HepG2 (cell line): ENCODE results near the gene LST1. TPM values are rescaled to one million over a fixed set of nuclear protein-coding genes. Genes with fewer than 3 reads are reported as not detected.

Source experiments
- ELF1 ChIP-seq: sonication (generic); formaldehyde crosslinking; IDR thresholded peaks from 2 replicates; pipeline ENCODE4 v1.4.0; 2020; ENCODE audit warnings: missing genetic modification reagents
- ERF ChIP-seq: IDR thresholded peaks from 2 replicates; pipeline ENCODE4 v1.6.1; 2018; ENCODE audit warnings: missing biosample characterization, missing genetic modification reagents
- ESRRA ChIP-seq: sonication (generic); formaldehyde crosslinking; IDR thresholded peaks from 2 replicates; pipeline ENCODE4 v1.5.1; 2020; ENCODE audit warnings: mild to moderate bottlenecking, low read depth, missing genetic modification reagents
- ETV5 ChIP-seq: IDR thresholded peaks from 2 replicates; pipeline ENCODE4 v1.6.1; 2018; ENCODE audit warnings: missing biosample characterization, missing genetic modification reagents, inconsistent platforms, borderline replicate concordance
- GTF2F1 ChIP-seq: fragments of 150-350 bp; IDR thresholded peaks from 2 replicates; pipeline ENCODE4 v1.6.1; 2014; ENCODE audit warnings: low read length
- IKZF5 ChIP-seq: IDR thresholded peaks from 2 replicates; pipeline ENCODE4 v1.6.1; 2018; ENCODE audit warnings: missing genetic modification reagents, mild to moderate bottlenecking, missing compliant biosample characterization
- JUN ChIP-seq: sonication (generic); formaldehyde crosslinking; IDR thresholded peaks from 2 replicates; pipeline ENCODE4 v1.4.0; 2020; ENCODE audit warnings: mild to moderate bottlenecking, missing genetic modification reagents
- KLF11 ChIP-seq: IDR thresholded peaks from 2 replicates; pipeline ENCODE4 v1.6.1; 2016; ENCODE audit warnings: missing compliant biosample characterization
- MIER3 ChIP-seq: IDR thresholded peaks from 2 replicates; pipeline ENCODE4 v1.6.1; 2016; ENCODE audit warnings: missing compliant biosample characterization, borderline replicate concordance
- MXD3 ChIP-seq: IDR thresholded peaks from 2 replicates; pipeline ENCODE4 v1.6.1; 2016; ENCODE audit warnings: mild to moderate bottlenecking, missing biosample characterization, missing genetic modification reagents
- RFX1 ChIP-seq: fragments of 450-650 bp; IDR thresholded peaks from 2 replicates; pipeline ENCODE4 v1.6.1; 2017
- SMAD1 ChIP-seq: sonication (generic); formaldehyde crosslinking; IDR thresholded peaks from 2 replicates; pipeline ENCODE4 v1.4.0; 2020; ENCODE audit warnings: missing genetic modification reagents, low read depth, mild to moderate bottlenecking, borderline replicate concordance
- SPEN ChIP-seq: sonication (generic); formaldehyde crosslinking; IDR thresholded peaks from 2 replicates; pipeline ENCODE4 v1.5.1; 2020; ENCODE audit warnings: low read depth, mild to moderate bottlenecking, missing genetic modification reagents
- SRSF1 ChIP-seq: fragments of 200-400 bp; formaldehyde crosslinking; optimal IDR thresholded peaks from 2 replicates; pipeline ENCODE3; 2017; ENCODE audit warnings: mild to moderate bottlenecking, low read depth, low read length, moderate library complexity
- TBX2 ChIP-seq: sonication (generic); formaldehyde crosslinking; IDR thresholded peaks from 2 replicates; pipeline ENCODE4 v1.5.0; 2020; ENCODE audit warnings: missing genetic modification reagents, mild to moderate bottlenecking, borderline replicate concordance
- TCF12 ChIP-seq, 2 experiments: fragments of 450-650 bp in 1 of 2; sonication (generic) in 1 of 2; formaldehyde crosslinking in 1 of 2; IDR thresholded peaks; 2 replicates each; pipeline versions ENCODE4 v1.6.1 to v1.8.0; 2017 to 2022; ENCODE audit warnings: antibody characterized with exemption in 1 of 2, mild to moderate bottlenecking in 1 of 2, missing genetic modification reagents in 1 of 2, moderate library complexity in 1 of 2
- TRAFD1 ChIP-seq: sonication (generic); formaldehyde crosslinking; IDR thresholded peaks from 2 replicates; pipeline ENCODE4 v1.5.1; 2020; ENCODE audit warnings: missing genetic modification reagents, mild to moderate bottlenecking, borderline replicate concordance
- TRIM24 ChIP-seq: sonication (generic); formaldehyde crosslinking; IDR thresholded peaks from 2 replicates; pipeline ENCODE4 v1.8.0; 2022; ENCODE audit warnings: mild to moderate bottlenecking, missing genetic modification reagents
- YEATS4 ChIP-seq: sonication (generic); formaldehyde crosslinking; IDR thresholded peaks from 2 replicates; pipeline ENCODE4 v1.4.0; 2020; ENCODE audit warnings: missing genetic modification reagents, borderline replicate concordance
- ZMAT5 ChIP-seq: sonication (generic); formaldehyde crosslinking; IDR thresholded peaks from 2 replicates; pipeline ENCODE4 v1.5.0; 2020; ENCODE audit warnings: mild to moderate bottlenecking, low read depth, missing genetic modification reagents, borderline replicate concordance
- ZNF232 ChIP-seq: sonication (generic); formaldehyde crosslinking; IDR thresholded peaks from 2 replicates; pipeline ENCODE4 v1.4.0; 2020; ENCODE audit warnings: missing genetic modification reagents, borderline replicate concordance
- ZNF274 ChIP-seq: sonication (generic); formaldehyde crosslinking; IDR thresholded peaks from 2 replicates; pipeline ENCODE4 v1.5.1; 2020; ENCODE audit warnings: mild to moderate bottlenecking, missing genetic modification reagents
- ZNF362 ChIP-seq: sonication (generic); formaldehyde crosslinking; IDR thresholded peaks from 2 replicates; pipeline ENCODE4 v1.4.0; 2020; ENCODE audit warnings: missing genetic modification reagents, mild to moderate bottlenecking, borderline replicate concordance
- ZNF552 ChIP-seq: sonication (generic); formaldehyde crosslinking; IDR thresholded peaks from 2 replicates; pipeline ENCODE4 v1.9.0; 2022; ENCODE audit warnings: missing genetic modification reagents, mild to moderate bottlenecking, borderline replicate concordance
- ZNF605 ChIP-seq: sonication (generic); formaldehyde crosslinking; IDR thresholded peaks from 2 replicates; pipeline ENCODE4 v1.8.0; 2022; ENCODE audit warnings: mild to moderate bottlenecking, missing genetic modification reagents
- ZSCAN25 ChIP-seq: sonication (generic); formaldehyde crosslinking; IDR thresholded peaks from 2 replicates; pipeline ENCODE4 v1.8.0; 2022; ENCODE audit warnings: mild to moderate bottlenecking, missing genetic modification reagents
- polyA plus RNA-seq, 8 experiments: library from polyadenylated mRNA; depleted of rRNA in 3 of 8; stranded (reverse) in 7 of 8; unstranded in 1 of 8; fragments of >200 nt; fragmentation: Illumina TruSeq in 4 of 8; extraction: Trizol in 4 of 8; gene quantifications; 2 replicates each; pipeline versions ENCODE4 v1.2.1 to v1.2.3, GENCODE V29; 2011 to 2016; ENCODE audit warnings: low read depth in 4 of 8, missing spikeins in 1 of 8, mixed read lengths in 1 of 8; ENCODE audit not compliant: insufficient read depth in 1 of 8
- total RNA-seq, 5 experiments: library from RNA; depleted of rRNA; stranded (reverse); fragments of >200 nt; fragmentation: Illumina TruSeq; extraction: Trizol; gene quantifications; 2 replicates each; pipeline ENCODE4 v1.2.3, GENCODE V29; 2016; ENCODE audit warnings: low read depth in 1 of 5

LST1 gene
- total and polyA plus RNA-seq, 2 of the 13 experiments (the other 11 are each of a cell fraction or from before 2014, with no cell fraction given), result not detected

GRCh38 chr6:31546958-31547726, 38.9 kb upstream of the LST1 start, which contains the start of gene NFKBIL1 (continued):
- TF ChIP-seq ZNF362 (CRISPR knock-in tag), result peak; percentile 1; the same call in 1 of the 2 replicates
- peak; percentile 43; the same call in 1 of the 2 replicates for TF ChIP-seq TBX2 (CRISPR knock-in tag)
- TF ChIP-seq KLF11 (CRISPR knock-in tag), result peak; percentile 68
- TF ChIP-seq MXD3 (CRISPR knock-in tag), result 0 out of 2 replicates have a peak, but pooled peaks have one; percentile 33
- TF ChIP-seq SPEN (CRISPR knock-in tag), result peak; percentile 99
- no peak for TF ChIP-seq ZNF274 (CRISPR knock-in tag)
- TF ChIP-seq GTF2F1, result no peak
- peak; percentile 49 for TF ChIP-seq SRSF1
- TF ChIP-seq ELF1 (CRISPR knock-in tag), result peak; percentile 92
- no peak for TF ChIP-seq ESRRA
- no peak for TF ChIP-seq TRIM24 (CRISPR knock-in tag)
- TF ChIP-seq ERF, result peak; percentile 88
- TF ChIP-seq RFX1, result no peak
- peak; percentile 81; the same call in 1 of the 2 replicates for TF ChIP-seq TRAFD1
- TF ChIP-seq SMAD1 (CRISPR knock-in tag), result no peak
- TF ChIP-seq ZNF605, result no peak; the same call in 1 of the 2 replicates
- TF ChIP-seq ETV5 (CRISPR knock-in tag), result peak; percentile 88
- TF ChIP-seq ZSCAN25 (CRISPR knock-in tag), result no peak; the same call in 1 of the 2 replicates
- TF ChIP-seq YEATS4 (CRISPR knock-in tag), result peak; percentile 62; the same call in 1 of the 2 replicates
- TF ChIP-seq MIER3 (CRISPR knock-in tag), result no peak; the same call in none of the 2 replicates
- no peak for TF ChIP-seq ZNF552
- TF ChIP-seq JUN (CRISPR knock-in tag), result peak; percentile 64; the same call in 1 of the 2 replicates
- no peak for TF ChIP-seq TCF12 (IDR thresholded peaks at IDR 0.05)
- TF ChIP-seq TCF12 (CRISPR knock-in tag; IDR thresholded peaks at IDR 0.05), result no peak
- TF ChIP-seq ZNF232 (CRISPR knock-in tag), result no peak
- peak; percentile 88 for TF ChIP-seq IKZF5 (CRISPR knock-in tag)
- TF ChIP-seq ZMAT5 (CRISPR knock-in tag), result no peak
